GM23338 (cell line): ENCODE measurements around the gene CNOT10.

Source experiments
- EZH2 ChIP-seq: fragments of 200-600 bp; sonication (generic); IDR thresholded peaks from one replicate; pipeline ENCODE4 v1.8.0; 2017; ENCODE audit warnings: antibody characterized with exemption, mild to moderate bottlenecking, low read depth; ENCODE audit not compliant: unreplicated experiment
- EZH2phosphoT487 ChIP-seq: fragments of 200-600 bp; sonication (generic); IDR thresholded peaks from one replicate; pipeline ENCODE4 v1.8.1; 2018; ENCODE audit warnings: antibody characterized with exemption; ENCODE audit not compliant: unreplicated experiment
- POLR2AphosphoS5 ChIP-seq: IDR thresholded peaks from 2 replicates; pipeline ENCODE4 v1.6.1; 2016; ENCODE audit warnings: antibody characterized with exemption, low read depth
- ZNF114 ChIP-seq: fragments of 250-450 bp; sonication (Bioruptor Pico); IDR thresholded peaks from 2 replicates; pipeline ENCODE4 v1.5.0; 2020; ENCODE audit warnings: mild to moderate bottlenecking, moderate library complexity
- ZNF462 ChIP-seq: fragments of 250-450 bp; sonication (Bioruptor Pico); IDR thresholded peaks from 2 replicates; pipeline ENCODE4 v1.5.0; 2020; ENCODE audit warnings: mild to moderate bottlenecking, moderate library complexity
- TF ChIP-seq, protein P1 (sequence below), 2 experiments: fragments of 200-600 bp in 1 of 2; sonication (generic) in 1 of 2; conservative IDR thresholded peaks; 2 replicates each; pipeline versions ENCODE4 v1.5.1 to v1.6.1; 2016 to 2017; ENCODE audit warnings: antibody characterized with exemption in 2 of 2, low read depth in 2 of 2, mild to moderate bottlenecking in 2 of 2, moderate library complexity in 1 of 2
- TF ChIP-seq, protein P2 (sequence below): IDR thresholded peaks from one replicate; pipeline ENCODE4 v1.6.1; 2018; ENCODE audit warnings: antibody characterized with exemption; ENCODE audit not compliant: unreplicated experiment

GRCh38 chr3:32698506-32698905 lies 13.5 kb downstream of the CNOT10 start:
- TF ChIP-seq EZH2 (no peak), ZNF462 (CRISPR knock-in tag) (no peak), POLR2AphosphoS5 (no peak), EZH2phosphoT487 (no peak), ZNF114 (CRISPR knock-in tag) (no peak)
- TF ChIP-seq, protein P1, sequence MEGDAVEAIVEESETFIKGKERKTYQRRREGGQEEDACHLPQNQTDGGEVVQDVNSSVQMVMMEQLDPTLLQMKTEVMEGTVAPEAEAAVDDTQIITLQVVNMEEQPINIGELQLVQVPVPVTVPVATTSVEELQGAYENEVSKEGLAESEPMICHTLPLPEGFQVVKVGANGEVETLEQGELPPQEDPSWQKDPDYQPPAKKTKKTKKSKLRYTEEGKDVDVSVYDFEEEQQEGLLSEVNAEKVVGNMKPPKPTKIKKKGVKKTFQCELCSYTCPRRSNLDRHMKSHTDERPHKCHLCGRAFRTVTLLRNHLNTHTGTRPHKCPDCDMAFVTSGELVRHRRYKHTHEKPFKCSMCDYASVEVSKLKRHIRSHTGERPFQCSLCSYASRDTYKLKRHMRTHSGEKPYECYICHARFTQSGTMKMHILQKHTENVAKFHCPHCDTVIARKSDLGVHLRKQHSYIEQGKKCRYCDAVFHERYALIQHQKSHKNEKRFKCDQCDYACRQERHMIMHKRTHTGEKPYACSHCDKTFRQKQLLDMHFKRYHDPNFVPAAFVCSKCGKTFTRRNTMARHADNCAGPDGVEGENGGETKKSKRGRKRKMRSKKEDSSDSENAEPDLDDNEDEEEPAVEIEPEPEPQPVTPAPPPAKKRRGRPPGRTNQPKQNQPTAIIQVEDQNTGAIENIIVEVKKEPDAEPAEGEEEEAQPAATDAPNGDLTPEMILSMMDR (conservative IDR thresholded peaks at IDR 0.05; ENCODE audit: low read depth in 2 of 2), result no peak
- TF ChIP-seq, protein P2, sequence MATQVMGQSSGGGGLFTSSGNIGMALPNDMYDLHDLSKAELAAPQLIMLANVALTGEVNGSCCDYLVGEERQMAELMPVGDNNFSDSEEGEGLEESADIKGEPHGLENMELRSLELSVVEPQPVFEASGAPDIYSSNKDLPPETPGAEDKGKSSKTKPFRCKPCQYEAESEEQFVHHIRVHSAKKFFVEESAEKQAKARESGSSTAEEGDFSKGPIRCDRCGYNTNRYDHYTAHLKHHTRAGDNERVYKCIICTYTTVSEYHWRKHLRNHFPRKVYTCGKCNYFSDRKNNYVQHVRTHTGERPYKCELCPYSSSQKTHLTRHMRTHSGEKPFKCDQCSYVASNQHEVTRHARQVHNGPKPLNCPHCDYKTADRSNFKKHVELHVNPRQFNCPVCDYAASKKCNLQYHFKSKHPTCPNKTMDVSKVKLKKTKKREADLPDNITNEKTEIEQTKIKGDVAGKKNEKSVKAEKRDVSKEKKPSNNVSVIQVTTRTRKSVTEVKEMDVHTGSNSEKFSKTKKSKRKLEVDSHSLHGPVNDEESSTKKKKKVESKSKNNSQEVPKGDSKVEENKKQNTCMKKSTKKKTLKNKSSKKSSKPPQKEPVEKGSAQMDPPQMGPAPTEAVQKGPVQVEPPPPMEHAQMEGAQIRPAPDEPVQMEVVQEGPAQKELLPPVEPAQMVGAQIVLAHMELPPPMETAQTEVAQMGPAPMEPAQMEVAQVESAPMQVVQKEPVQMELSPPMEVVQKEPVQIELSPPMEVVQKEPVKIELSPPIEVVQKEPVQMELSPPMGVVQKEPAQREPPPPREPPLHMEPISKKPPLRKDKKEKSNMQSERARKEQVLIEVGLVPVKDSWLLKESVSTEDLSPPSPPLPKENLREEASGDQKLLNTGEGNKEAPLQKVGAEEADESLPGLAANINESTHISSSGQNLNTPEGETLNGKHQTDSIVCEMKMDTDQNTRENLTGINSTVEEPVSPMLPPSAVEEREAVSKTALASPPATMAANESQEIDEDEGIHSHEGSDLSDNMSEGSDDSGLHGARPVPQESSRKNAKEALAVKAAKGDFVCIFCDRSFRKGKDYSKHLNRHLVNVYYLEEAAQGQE, result no peak
